Stimulated activated CD4-positive, alpha-beta T cell treated with anti-CD3 and anti-CD28 coated beads, Interleukin-4, amount 100 ng/mL, for 24 hours (primary cell): ENCODE results near the gene PTPN23.
"Not testable (repeated sequence)": the region's sequence is repeated elsewhere in the genome, so short reads cannot be mapped to it uniquely, and the experiment has no call there.

Experiments used
- DNase-seq: peaks from one replicate; pipeline ENCODE4 v3.0.0-alpha.2; 2020

PTPN23 gene, protein sequence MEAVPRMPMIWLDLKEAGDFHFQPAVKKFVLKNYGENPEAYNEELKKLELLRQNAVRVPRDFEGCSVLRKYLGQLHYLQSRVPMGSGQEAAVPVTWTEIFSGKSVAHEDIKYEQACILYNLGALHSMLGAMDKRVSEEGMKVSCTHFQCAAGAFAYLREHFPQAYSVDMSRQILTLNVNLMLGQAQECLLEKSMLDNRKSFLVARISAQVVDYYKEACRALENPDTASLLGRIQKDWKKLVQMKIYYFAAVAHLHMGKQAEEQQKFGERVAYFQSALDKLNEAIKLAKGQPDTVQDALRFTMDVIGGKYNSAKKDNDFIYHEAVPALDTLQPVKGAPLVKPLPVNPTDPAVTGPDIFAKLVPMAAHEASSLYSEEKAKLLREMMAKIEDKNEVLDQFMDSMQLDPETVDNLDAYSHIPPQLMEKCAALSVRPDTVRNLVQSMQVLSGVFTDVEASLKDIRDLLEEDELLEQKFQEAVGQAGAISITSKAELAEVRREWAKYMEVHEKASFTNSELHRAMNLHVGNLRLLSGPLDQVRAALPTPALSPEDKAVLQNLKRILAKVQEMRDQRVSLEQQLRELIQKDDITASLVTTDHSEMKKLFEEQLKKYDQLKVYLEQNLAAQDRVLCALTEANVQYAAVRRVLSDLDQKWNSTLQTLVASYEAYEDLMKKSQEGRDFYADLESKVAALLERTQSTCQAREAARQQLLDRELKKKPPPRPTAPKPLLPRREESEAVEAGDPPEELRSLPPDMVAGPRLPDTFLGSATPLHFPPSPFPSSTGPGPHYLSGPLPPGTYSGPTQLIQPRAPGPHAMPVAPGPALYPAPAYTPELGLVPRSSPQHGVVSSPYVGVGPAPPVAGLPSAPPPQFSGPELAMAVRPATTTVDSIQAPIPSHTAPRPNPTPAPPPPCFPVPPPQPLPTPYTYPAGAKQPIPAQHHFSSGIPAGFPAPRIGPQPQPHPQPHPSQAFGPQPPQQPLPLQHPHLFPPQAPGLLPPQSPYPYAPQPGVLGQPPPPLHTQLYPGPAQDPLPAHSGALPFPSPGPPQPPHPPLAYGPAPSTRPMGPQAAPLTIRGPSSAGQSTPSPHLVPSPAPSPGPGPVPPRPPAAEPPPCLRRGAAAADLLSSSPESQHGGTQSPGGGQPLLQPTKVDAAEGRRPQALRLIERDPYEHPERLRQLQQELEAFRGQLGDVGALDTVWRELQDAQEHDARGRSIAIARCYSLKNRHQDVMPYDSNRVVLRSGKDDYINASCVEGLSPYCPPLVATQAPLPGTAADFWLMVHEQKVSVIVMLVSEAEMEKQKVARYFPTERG (N-terminal part only)

GRCh38 chr3:47380601-47381316 lies at the start of gene PTPN23:
Gene PTPN23, plus strand, starts transcription at chr3:47381021. Its CDS starts 76 bp downstream, at chr3:47381097.
- peak; percentile 99 for DNase-seq

DNA sequence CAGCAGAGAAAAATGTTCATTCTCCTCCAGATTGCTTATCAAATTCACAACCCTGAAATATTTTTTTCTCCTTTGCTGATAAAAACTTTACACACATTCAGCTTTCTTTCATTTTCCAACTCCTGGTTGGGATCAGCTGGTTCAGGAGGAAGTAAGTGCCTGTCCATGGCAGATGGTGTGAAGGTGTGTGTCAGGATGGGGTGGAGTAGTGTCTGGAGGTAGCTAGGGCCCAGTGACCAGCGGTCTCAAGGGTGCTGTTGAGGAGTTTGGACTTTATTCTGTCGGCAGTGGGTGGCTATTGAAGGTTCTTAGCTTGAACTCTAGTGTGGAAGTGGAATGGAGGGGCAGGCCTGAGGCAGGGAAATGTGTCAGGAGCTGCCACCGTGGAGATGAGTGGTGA lies 46.9 kb upstream of the PTPN23 start:
- no peak for DNase-seq

DNA sequence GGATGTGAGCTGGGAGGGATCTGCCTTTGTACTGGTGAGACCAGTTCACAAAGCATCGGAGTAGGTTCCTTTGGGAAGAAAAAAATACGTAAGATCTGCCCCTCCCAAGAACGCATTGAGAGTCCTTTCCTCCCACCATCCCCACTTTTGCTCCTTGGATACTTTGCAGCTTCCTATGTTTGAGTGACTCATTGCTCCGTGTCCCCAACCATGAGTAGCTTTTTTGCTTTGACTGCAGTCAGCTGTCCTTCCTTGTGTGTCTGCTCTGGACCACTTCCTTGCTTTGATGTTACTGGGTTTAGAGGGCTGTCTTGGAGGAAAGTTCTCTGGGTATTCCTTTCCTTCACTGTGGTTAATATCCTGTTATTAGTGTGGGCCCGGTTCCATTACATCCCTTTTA lies 43.2 kb upstream of the PTPN23 start:
- DNase-seq = no peak

DNA sequence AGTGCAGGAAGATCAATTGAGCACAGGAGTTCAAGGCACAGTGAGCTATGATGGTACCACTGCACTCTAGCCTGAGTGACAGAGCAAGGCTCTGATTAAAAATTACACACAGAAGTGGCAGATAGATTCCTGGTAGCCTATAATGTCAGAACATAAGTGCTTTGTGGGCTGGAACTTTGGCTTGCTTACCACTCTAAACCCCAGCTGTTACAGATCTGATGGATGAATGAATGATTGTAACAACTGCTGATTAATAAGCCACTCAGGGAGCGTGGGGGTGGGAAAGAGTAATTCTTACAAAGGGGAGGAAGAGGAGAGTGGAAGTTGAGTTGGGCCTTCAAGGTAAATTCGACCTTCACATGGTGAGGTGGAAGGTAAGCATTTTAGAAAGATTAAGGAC lies 40.9 kb upstream of the PTPN23 start:
- DNase-seq = no peak

DNA sequence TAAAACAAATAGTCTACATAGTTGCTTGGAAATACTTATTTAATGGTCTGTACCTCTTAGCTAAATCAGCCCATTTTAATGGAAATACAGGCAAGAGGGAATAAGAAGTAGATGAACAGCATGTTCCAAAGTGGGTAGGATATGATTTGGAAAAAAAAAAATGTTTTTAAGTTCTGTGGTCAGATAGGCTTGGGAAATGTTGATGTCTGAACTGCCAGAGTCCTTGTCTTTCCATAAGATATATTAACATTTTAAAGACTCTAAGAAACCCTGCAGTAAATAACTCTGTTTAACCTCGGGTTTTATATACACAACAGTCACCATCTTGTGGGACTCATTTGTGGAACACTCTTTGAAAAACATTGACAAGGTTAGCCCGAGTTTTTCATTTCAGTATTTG lies 40.0 kb upstream of the PTPN23 start:
- no peak for DNase-seq

DNA sequence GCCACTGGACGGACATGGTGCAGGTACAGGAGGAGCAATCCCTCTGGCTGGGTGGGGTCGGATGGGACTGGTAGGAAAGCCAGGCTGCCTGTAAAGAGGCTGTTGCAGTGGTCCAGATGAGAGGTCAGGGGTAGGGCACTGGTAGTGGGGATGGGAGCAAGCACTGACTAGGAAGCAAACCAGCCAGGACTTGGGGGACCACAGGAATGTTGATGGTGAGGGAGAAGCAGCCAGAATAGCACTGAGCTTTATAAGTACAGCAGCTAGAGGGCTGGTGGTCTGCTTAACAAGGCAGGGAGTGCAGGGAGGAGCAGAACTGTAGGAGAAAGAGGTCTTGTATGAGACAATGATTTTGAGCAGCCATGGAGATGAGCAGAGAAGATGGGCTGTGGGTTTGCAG lies 38.7 kb upstream of the PTPN23 start:
- no peak for DNase-seq

GRCh38 chr3:47342812-47343211 lies 38.0 kb upstream of the PTPN23 start:
- no peak for DNase-seq

DNA sequence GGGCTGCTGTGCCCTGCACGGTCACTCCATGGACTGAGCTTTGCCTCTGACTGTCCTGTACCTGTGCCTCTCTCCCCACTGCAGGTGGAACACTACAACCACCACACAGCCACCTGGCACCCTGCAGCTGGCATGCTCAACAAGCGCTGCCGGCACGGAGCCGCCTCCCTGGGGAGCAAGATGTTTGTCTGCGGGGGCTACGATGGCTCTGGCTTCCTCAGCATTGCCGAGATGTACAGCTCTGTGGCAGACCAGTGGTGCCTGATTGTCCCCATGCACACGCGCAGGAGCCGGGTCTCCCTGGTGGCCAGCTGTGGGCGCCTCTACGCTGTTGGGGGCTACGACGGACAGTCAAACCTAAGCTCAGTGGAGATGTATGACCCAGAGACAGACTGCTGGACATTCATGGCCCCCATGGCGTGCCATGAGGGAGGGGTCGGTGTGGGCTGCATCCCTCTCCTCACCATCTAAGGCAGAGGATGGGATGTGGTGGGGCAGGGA lies 37.3 kb upstream of the PTPN23 start:
- DNase-seq = no peak

DNA sequence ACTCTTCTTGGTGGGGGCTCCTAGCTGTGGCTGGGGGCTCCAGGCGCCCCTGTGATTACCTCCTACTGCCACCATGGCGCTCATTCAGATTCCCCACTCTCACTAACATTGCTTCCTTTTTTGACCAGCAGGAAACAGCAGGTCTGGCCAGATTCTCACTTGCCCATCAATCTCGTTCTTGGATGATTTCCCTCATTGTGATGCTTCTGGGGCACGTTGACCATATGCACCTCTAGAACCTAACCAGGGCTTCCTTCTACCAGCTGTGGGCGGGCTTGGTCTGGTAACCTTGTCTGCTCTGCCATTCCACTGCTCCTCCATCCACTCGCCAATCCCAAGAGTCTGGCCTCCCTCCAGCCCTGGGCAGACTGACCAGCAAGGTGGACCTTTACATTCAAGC lies 35.9 kb upstream of the PTPN23 start:
- no peak for DNase-seq

GRCh38 chr3:47347217-47347801 lies 33.5 kb upstream of the PTPN23 start:
- no peak for DNase-seq

DNA sequence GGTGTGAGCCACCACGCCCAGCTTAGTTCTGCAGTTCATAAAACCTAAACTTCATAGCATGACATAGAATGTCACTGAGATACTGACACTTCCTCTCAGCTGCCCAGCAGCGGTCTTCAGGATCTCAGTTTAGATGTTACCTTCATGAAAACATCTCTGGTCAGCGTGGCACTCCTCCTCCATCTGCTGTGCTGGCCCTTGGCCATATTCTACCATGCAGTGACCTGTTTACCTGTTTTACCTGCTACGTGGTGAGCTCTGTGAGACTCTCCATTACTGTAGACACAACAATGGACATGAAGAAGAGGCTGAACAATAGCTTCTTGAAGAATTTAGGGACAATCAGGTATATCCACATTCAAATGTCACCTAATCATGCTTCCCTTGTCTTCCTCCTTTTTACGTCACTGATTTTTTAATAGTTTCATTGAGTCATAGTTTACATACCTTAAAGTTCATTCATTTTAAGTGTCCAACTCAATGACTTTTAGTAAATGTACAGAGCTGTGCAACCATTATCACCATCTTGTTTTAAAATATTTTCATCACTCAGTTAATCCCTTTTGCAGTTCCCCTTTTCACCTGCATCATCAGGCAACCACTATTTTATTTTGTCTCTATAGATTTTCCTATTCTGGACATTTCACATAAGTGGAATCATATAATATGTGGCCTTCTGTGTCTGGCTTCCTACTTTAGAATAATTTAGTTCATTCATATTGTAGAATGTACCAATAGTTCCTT lies 32.2 kb upstream of the PTPN23 start:
- no peak for DNase-seq

DNA sequence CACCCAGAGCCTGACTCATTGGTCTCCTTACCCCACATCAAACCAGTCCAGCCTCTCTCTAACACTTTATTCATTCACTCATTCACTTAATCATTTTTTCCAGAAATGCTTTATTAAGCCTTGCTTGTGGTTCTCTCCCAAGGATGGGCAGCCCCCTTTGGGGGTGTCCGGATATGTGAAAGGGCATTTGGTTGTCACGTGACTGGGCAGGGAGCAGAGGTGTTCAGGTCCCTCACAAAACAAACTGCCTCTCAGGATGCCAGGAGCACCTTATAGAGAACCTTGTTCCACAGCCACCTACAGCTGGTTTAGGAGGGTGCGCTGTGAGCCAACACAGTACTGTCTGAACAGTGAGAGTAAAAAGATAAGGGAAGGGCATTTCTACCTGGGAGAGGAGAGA lies 25.8 kb upstream of the PTPN23 start:
- no peak for DNase-seq

GRCh38 chr3:47356201-47356600 lies 24.6 kb upstream of the PTPN23 start:
- DNase-seq = no peak

- DNase-seq = no peak
Observed at GRCh38 chr3:47359323-47359722, 21.5 kb upstream of the PTPN23 start.

- DNase-seq = peak; percentile 13
Observed at GRCh38 chr3:47360110-47360517, 20.7 kb upstream of the PTPN23 start.

- no peak for DNase-seq
Observed at GRCh38 chr3:47362701-47363100, 18.1 kb upstream of the PTPN23 start.

- no peak for DNase-seq
Observed at GRCh38 chr3:47365213-47366153, 15.3 kb upstream of the PTPN23 start.

DNA sequence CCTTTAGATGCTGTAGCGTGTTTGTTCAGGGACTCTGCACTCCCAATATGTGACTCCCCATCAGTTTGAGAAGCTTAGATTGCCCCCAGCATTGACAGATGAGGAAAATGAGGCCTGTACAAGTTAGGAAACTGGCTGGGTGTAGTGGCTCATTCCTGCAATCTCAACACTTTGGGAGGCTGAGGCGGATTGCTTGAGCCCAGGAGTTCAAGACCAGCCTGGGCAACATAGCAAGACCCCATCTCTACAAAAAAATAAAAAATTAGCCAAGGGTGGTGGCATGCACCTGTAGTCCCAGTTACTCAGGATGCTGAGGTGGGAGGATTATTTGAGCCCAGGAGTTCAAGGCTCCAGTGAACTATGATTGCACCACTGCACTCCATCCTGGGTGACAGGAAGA lies 14.0 kb upstream of the PTPN23 start:
- no peak for DNase-seq

GRCh38 chr3:47367631-47368030 lies 13.2 kb upstream of the PTPN23 start:
- DNase-seq = no peak

DNA sequence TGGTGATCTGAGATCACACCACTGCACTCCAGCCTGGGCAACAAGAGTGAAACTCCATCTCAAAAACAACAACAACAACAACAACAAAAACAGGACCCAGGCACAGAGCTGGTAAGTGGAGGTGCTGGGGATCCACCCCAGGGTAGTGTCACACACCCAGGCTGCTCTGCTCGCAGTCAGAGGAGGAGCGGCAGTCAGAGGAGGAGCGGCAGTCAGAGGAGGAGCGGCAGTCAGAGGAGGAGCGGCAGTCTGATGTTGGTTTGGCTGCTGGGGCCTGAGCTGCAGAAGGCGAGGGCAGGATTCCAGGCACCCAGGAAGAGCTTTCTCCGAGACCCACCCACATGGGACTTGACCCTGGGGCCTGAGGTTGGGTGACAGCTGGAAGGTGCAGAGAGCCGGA lies 10.8 kb upstream of the PTPN23 start:
- not testable (repeated sequence) for DNase-seq
